GM12891 (cell line): Measurements from ENCODE around the gene CMTM2.

Experiments used
- PAX5 ChIP-seq: IDR thresholded peaks from 2 replicates; pipeline ENCODE4 v1.6.1; 2011; ENCODE audit warnings: low read length, moderate library complexity, mild to moderate bottlenecking; ENCODE audit not compliant: insufficient read depth, severe bottlenecking
- POLR2A ChIP-seq: IDR thresholded peaks from 2 replicates; pipeline ENCODE4 v1.6.1; 2011; ENCODE audit warnings: low read depth, low read length, control low read depth
- POLR2AphosphoS5 ChIP-seq: IDR thresholded peaks from 2 replicates; pipeline ENCODE4 v1.6.1; 2011; ENCODE audit warnings: low read depth, low read length, control low read depth
- TAF1 ChIP-seq: IDR thresholded peaks from 2 replicates; pipeline ENCODE4 v1.6.1; 2011; ENCODE audit warnings: low read depth, low read length, control low read depth

DNA sequence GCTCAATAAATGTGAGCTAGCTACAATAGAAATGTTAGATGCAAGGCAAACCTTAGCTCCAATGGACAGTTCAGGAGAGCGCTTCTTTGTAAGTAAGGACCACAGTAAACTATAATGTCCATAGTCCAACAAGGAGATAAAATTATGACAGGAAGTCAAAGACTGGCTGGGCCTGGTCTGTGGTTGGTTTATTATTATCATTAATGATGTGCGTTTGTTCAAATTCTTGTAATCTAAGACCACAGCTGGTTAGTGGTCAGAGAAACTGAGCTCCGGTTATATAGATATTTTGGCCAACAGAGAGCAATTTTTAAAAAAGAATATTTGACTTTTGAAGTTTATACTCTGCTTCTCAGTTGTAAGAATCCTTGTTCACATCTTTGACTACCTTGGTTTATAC is 4.7 kb upstream of the CMTM2 start:
- no peak for TF ChIP-seq TAF1
- TF ChIP-seq POLR2AphosphoS5 = no peak
- no peak for TF ChIP-seq POLR2A
- TF ChIP-seq PAX5 = no peak
